Activated CD8-positive, alpha-beta memory T cell treated with anti-CD3 and anti-CD28 coated beads, Interleukin-2, amount 50 U/mL, for 1 hour (primary cell): ENCODE data around the gene WNT4.

Experiments
- DNase-seq: peaks from one replicate; pipeline ENCODE4 v3.0.0-alpha.2; 2020; ENCODE audit errors: extremely low read depth

The WNT4 gene

DNA sequence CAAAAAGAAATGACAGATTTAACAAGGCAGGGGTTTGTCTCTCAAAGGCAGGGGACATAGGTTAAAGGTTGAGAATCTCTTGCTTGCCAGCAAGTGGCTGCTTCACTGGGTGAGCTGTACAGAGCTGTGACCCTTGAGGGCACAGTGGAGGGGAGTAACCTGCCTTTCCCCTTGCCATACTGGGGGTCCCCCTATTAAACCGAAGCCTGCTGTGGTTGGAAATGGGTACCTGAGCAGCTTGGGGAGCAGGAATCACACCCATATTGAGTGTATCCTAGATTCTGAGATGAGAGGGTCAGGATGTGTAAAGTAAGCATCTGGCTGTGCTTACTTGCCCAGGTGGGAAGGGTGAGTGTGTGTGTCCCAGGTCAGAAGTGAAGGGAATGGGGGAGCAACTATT lies 31.8 kb downstream of the WNT4 start:
- DNase-seq: no peak

DNA sequence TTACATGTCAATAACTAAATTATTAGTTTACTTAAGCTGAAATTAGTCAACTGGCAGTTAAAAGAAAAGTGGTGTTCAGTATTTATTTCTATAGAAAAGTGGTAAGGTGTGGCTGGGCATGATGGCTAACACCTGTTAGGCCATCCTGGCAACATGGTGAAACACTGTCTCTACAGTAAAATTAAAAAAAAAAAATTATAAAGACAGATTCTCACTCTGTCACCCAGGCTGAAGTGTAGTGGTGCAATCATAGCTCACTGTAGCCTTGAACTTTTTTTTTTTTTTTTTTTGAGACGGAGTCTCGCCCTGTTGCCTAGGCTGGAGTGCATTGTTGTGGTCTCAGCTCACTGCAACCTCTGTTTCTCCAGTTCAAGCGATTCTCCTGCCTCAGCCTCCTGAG lies 32.9 kb downstream of the WNT4 start:
- DNase-seq: no peak

DNA sequence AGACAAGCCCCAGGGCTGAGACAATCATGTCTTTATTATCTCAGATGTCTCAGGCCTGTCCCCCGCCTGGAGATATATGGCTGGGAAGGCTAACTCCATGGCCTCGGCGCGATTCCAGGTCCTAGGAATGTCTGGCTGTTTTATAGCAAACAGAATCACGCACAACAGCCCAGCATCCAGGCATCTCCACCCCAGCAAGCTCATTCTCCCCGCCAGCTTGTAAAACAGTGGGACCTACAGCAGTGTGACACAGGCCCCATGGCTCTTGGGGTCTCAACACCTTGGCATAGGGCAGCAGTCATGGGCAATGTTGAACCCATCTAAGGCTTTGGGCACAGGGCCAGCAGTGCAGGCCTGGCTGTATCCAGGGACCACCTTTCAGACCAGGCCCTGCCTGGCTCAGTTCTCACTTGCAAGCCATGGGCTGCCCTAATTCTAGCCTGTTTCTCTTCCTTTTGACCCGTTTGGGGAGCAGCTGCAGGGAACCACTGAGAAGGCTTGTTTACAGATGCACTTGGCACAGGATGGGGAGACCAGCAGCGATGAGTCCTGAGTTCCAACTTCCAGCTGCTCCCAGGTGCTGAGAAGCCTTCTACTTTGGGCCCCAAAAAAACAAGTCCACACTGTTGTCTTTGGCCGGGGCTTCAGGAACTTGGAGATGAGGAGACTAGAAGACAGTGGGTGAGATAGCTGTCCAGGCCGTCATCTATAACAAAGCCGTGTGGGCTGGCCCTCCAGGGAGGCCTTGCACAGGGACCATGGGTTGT lies 34.4 kb downstream of the WNT4 start:
- no peak for DNase-seq

DNA sequence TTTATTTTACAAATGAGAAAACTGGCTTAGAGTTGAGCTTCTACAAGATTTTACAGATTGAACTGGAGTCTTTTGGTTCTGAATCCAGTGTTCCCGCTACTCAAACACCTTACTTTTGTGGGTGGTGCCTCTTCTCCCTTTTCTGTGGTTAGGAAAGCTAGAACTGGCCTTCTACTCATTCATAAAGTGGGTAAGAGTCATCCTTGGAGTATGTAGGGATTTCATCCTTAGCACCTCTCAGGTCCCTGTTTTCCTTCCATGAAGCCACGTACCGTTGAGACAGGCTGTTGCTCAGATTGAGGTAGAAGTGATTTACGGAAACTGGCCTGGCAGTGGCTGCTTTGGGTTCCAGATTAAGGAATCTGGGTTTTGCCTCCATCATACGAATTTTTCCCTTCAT lies 35.8 kb downstream of the WNT4 start:
- no peak for DNase-seq

GRCh38 chr1:22105611-22106207 lies 37.2 kb downstream of the WNT4 start:
- DNase-seq: no peak

GRCh38 chr1:22104865-22105437 lies 37.9 kb downstream of the WNT4 start:
- DNase-seq: no peak

DNA sequence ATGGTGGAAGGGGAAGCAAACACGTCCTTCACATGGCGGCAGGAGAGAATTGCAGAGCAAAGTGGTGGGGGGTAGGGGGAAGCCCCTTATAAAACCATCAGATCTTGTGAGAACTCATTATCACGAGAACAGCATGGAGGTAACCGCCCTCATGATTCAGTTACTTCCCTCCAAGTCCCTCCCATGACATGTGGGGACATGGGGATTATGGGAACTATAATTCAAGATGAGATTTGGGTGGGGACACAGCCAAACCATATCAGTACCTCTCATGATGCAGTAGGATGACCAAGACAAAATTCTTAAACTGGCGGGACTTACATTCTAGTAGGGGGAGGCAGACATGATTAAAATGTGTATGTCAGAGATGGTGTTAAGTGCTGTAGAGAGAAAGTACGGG lies 38.8 kb downstream of the WNT4 start:
- DNase-seq: no peak

DNA sequence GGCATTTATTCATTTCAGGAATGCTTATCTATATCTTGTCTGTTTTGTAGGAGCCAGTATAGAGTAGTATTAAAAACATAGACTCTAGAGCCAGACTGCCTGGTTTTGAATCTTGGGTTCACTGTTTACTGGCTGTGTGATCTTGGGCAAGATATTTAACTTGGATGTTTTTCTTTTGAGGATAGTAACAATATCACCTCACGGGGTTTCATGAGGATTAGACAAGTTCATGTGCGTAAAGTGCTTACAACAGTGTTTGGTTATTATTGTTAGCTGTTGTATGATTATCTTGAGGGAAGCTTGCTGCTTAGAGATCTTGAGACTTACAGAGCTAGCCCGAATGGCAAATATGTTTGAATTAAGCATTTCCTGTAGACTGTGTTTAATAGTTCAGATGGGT lies 40.2 kb downstream of the WNT4 start:
- DNase-seq: no peak

- no peak for DNase-seq
Observed at GRCh38 chr1:22101995-22102394, 40.9 kb downstream of the WNT4 start.

DNA sequence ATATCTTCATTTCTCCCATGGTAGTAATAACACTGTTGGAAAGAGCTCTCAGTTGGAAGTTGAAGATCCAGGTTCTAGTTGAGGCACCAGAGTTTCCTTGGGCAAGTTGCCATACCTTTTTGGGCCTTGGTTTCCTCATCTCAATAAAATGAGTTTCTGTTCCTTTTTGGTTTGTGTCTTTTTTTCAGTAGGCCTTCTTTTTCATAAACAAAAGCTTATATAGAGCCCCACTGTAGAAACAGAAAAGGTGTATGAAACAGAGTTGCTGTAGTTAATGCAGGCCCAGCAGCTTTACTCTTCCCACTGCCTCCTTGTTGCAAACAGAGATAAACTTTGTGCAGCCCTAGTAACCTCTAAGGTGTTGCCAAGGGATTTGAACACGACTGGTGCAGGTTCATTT lies 41.7 kb downstream of the WNT4 start:
- no peak for DNase-seq

- no peak for DNase-seq
Observed at GRCh38 chr1:22100168-22100567, 42.7 kb downstream of the WNT4 start.

DNA sequence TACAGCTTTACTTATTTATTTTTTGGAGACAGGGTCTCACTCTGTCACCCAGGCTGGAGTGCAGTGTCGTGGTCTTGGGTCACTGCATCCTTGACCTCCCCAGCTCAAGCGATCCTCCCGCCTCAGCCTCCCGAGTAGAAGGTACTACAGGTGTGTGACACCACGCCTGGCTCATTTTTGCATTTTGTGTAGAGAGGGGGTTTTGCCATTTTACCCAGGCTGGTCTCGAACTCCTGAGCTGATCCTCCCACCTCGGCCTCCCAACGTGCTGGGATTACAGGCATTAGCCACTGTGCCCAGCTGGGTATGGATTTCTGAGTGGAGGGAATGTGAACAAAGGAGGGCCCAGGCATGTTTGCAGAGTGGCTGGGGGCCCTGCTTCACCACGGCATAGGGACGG lies 44.1 kb downstream of the WNT4 start:
- no peak for DNase-seq

- DNase-seq: no peak
Observed at GRCh38 chr1:22096463-22096862, 46.4 kb downstream of the WNT4 start.

GRCh38 chr1:22096036-22096435 lies 46.9 kb downstream of the WNT4 start:
- DNase-seq: no peak

GRCh38 chr1:22093513-22093912 lies 49.4 kb downstream of the WNT4 start:
- no peak for DNase-seq

GRCh38 chr1:22092026-22092768 lies 50.7 kb downstream of the WNT4 start:
- peak; percentile 9 for DNase-seq

DNA sequence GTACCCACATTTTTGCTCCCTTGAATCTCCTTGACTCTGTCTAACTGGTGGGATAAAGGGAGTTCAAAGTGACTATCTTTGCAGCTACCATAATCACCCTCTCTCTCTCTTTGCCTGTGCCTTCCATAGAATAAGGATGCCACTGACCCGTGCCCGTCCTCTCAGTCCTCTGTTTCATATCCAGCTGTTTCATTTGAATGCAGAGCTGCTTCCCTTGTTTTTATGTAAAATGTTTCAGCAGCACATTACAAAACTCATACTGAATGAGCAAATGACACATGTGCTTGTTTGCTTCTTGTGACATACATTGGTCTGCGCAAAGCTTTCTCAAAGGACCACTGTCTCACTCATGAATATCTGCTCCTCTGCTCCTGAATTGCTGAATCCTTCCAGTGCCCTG lies 52.0 kb downstream of the WNT4 start:
- no peak for DNase-seq

GRCh38 chr1:22089787-22090186 lies 53.1 kb downstream of the WNT4 start:
- DNase-seq: no peak

- DNase-seq: no peak
Observed at GRCh38 chr1:22089134-22089571, 53.7 kb downstream of the WNT4 start.

GRCh38 chr1:22088331-22088730 lies 54.6 kb downstream of the WNT4 start:
- no peak for DNase-seq

DNA sequence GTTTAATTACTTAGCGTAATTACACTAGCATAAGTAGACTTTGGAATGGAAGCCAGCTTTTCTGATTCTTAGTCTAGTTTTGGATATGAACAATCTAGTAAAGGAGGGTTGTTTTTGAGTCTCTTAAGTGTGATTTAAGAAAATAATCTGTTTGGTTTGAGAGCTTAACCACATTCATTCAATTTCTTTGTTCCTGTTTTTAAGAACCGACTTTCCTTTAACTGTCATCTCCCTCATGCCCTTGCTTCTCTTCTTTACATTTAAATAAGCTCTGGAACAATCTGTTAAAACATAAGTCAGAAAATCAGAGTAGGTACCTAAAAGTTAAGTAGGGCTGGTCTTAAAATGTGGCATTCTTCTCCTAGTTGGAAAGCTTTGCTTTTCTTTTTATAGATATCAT lies 62.7 kb downstream of the WNT4 start:
- no peak for DNase-seq

GRCh38 chr1:22078133-22078532 lies 64.8 kb downstream of the WNT4 start:
- DNase-seq: no peak

GRCh38 chr1:22077728-22078127 lies 65.2 kb downstream of the WNT4 start:
- no peak for DNase-seq
